HG03103 (cell line): Measurements from ENCODE around the gene MAGT1.
"Not testable (repeated sequence)": the region's sequence is repeated elsewhere in the genome, so short reads cannot be mapped to it uniquely, and the experiment has no call there.

ENCODE experiments used
- ATAC-seq: cut with Tn5 transposase; IDR thresholded peaks from one replicate; pipeline ENCODE4 v1.9.1; 2021; ENCODE audit warnings: low read depth; ENCODE audit not compliant: unreplicated experiment

Gene MAGT1

DNA sequence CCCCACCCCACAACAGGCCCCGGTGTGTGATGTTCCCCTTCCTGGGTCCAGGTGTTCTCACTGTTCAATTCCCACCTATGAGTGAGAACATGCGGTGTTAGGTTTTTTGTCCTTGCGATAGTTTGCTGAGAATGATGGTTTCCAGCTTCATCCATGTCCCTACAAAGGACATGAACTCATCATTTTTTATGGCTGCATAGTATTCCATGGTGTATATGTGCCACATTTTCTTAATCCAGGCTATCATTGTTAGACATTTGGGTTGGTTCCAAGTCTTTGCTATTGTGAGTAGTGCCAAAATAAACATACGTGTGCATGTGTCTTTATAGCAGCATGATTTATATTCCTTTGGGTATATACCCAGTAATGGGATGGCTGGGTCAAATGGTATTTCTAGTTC is 13.8 kb downstream of the MAGT1 start:
- ATAC-seq: not testable (repeated sequence)

DNA sequence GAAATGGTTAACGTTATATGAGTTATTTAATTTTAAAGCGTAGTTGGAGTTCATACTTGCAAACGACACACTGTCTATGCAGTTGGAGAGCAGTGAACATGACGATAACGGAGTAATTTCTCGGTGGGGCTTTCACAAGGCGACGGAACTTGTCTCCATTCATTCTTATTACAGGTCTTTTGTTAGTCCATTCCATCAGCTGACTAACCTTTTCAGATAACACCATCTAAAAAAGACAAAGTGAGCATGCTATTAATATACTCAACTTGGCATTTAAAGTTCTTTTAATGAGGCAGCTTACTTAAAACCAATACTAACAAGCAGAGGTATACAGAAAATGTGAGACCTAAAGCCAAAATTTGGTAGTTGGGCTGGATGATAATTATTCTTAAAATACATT is 19.9 kb downstream of the MAGT1 start:
- no peak for ATAC-seq

DNA sequence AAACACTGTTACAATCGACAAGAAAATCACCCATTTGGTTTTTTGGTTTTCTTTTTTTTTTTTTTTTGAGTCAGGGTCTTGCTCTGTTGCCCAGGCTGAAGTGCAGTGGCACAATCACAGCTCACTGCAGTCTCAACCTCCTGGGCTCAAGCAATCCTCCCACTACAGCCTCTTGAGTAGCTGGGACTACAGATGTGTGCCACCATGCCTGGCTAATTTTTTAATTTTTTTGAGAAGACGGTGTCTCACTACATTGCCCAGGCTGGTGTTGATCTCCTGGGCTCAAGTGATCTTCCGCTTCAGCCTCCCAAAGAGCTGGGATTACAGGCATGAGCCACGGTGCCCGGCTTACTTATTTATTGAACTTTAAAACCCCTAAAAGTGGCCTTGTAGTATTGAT is 63.7 kb downstream of the MAGT1 start:
- not testable (repeated sequence) for ATAC-seq

DNA sequence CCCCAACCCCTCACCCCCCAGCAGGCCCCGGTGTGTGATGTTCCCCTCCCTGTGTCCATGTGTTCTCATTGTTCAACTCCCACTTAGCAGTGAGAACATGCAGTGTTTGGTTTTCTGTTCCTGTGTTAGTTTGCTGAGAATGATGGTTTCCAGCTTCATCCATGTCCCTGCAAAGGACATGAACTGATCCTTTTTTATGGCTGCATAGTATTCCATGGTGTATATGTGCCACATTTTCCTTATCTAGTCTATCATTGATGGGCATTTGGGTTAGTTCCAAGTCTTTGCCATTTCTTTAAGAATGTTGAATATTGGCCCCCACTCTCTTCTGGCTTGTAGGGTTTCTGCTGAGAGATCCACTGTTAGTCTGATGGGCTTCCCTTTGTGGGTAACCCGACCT is 73.2 kb downstream of the MAGT1 start:
- ATAC-seq: not testable (repeated sequence)

DNA sequence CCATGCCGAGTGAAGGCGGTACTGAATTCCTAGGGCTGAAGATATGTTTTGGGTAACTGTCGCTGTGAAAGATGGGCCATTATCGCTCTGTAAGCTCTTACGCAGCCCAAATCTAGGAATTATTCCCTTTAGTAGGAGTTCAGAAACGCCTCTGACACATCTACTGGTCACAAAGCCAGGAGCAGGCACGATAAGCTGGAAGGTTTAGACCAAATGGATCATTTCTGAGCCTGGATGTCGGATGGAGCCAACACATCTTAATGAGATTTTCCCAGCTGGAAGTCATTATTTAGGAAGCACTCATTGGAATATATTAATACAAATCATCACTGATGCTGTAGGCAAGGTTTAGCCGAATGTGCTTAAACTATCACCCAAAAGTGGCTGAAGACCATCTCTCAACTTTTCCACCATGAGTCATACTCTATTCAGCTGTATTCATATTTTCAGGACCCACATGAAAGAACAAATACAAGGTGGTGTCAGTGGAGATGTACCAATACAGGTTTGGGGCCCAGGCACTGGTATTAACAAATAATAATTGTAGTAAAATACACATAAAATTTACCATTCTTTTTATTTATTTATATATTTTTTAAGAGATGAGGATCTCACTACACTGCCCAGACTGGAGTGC is 75.0 kb downstream of the MAGT1 start:
- ATAC-seq: no peak

DNA sequence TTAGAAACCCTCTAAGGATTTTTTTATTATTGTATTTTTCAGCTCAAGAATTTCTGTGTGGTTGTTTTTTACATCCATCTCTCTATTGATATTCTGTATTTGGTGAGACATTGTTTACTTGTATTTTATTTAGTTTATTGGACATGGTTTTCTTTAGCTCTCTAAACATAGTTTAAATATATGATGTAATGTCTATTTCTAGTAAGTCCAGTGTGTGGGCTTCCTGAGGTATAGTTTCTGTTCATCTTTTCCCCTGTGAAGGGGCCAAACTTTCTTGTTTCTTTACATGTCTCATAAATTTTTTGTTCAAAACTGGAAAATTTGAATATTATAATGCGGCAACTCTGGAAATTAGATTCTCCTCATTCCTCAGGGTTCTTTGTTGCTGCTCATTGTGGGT is 81.0 kb downstream of the MAGT1 start:
- no peak for ATAC-seq

DNA sequence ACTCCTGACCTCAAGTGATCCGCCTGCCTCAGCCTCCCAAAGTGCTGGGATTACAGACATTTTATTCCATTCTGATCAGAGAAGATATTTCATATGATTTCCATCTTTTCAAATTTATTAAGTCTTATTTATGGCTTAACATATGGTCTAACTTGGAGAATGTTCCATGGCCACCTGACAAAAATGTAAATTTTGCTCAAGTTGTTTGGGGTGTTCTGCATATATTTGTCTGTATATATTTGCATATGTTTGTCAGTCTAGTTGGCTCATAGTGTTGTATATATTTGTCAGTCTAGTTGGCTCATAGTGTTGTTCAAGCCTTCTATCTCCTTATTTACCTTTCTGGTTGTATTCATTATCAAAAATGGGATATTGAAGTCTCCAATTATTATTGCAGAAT is 93.0 kb downstream of the MAGT1 start:
- ATAC-seq: no peak

DNA sequence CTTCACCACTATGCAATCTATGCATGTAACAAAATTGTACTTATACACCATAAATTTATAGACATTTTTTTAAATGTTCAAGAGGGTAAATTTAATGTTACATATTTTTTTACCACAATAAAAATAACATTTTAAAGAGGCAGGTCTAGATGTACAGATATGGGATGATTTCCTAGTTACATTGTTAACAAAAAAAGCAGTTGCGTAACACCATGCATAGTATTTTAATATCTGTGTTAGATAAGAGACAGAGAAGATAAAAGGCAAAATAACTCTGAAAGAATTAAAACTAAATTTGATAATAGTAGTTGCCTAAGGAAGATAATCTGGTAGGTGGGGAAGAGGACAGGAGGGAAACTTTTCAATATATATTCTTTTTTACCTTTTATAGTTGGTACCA is 100.1 kb downstream of the MAGT1 start:
- no peak for ATAC-seq

DNA sequence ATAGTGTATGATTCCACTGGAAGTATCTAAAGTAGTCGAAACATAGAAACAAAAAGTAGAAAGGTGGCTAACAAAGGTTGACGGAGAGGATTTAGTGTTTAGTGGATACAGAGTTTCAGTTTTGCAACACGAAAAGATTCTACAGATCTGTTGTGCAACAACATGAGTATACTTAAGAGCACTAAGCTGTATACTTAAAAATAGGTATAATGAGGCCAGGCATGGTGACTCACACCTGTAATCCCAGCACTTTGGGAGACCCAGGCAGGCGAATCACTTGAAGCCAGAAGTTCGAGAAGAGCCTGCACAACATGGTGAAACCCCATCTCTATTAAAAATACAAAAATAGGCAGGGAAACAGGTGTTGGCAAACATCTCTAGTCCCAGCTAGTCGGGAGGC is 101.3 kb downstream of the MAGT1 start:
- no peak for ATAC-seq

DNA sequence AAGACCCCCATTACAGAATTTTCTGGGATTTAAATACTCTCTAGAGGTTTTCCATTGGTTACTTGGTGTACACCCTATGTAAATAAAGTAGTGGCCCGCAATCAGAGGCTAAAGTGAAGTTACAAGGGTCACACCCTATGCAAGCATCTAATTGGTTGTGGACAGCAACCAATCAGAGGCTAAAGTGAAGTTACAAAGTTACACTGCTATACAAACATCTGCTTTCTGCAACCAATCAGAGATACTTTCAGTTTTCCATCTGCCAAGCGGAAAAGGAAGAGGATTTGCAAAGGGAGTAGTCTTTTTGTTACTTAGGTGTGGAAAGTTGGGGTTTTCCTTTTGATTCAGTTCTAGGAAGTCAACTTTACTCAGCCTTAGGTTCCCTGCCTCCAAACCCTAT is 107.2 kb downstream of the MAGT1 start:
- no peak for ATAC-seq

DNA sequence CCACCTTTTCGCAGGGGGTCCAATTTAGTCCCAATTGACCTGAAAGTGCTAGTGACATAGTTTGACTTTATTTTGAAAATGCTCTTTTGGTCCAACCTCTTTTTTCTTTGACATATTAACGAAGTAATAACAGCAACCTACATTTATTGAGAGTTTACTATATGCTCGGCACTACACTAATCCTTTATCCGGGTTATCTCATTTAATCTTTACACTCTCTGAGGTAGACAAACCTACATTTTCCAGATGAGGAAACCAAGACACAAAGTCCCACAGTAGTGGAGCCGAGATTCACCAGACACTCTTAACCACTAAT is 108.9 kb downstream of the MAGT1 start:
- ATAC-seq: peak; percentile 10

DNA sequence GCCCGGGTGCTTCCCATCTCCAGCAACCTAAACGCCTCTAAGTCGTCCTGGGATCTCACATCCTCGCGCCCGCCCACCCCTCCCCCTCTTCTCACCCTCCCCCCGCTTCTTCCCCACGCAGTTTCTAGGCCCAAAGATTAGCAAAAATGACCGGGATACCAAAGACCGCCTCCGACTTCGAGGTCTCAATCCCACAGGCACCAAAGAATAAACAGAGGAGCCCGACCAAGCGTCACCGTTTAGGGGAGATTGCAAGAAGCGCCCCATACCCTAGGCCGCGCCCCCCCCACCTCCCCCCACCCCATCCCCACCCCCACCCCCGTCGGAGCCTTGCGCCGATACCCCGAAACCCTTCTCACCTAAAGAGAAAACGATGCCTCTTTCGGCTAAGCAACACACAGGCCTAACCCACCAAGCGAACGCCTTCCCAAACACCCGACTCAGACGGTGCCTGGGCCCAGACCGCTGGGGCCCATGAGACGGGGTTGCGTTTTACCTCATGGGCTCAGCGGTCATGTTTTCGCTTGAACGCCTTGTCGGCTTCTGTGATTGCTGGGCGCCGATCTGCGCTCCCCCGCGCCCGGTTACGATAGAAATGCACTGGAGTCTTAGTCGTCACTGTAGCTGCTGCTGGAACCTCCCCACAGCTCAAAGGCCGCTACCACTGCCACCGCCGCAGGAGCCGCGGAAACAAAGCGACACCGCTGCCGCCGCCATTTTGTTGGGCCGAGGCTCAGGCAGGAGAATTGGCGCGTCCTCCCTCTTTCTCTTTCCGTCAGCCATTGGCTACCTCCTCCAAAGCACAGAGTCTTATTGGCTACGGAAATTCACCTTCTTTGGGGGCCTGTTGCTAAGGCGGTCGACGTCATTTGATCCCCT is 109.5 kb downstream of the MAGT1 start, which contains the start of gene ATRX:
Gene ATRX (minus strand): TSS at position 731 of the 879 bp plus-strand sequence. CDS start 215 bp downstream, at position 516.
- ATAC-seq: peak; percentile 92

DNA sequence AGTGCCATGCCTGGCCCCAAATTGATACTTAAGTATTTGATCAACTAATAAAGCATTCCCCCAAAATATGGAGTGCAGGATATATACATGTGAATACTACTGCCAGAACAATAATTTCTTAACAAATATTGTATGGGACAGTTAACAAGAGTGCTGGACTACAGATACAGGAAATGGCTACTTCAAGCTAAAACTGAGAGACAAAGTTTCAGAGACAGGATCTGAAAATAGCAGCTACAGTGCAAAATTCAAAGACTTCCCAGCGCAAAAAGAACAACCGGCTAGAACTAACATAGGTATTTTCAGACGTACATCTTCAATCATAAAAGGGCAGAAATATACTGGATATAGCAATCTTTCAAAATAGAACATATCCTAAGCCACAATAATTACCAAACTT is 115.5 kb downstream of the MAGT1 start:
- no peak for ATAC-seq

DNA sequence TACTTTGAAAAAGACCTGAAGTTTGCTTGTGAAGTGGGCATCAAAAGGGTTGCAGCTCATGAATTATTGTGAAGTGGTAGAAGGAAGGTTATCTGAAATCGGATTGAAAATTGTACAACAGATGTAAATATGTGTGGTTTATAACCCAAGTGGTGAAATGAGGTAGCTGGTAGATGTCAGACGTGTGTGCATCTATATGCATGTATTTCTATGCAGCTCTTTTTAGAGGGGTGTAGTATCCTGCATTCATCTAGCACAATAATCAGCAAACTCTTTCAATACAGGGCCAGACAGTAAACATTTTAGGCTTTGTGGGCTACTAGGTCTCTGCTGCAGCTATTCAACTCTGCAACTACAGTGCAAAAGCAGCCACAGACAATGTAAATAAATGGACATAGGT is 118.6 kb downstream of the MAGT1 start:
- no peak for ATAC-seq
